Astrocyte of the cerebellum (primary cell): ENCODE results near the gene CCDC78.
"Not testable (repeated sequence)": the region's sequence is repeated elsewhere in the genome, so short reads cannot be mapped to it uniquely, and the experiment has no call there.

Source experiments
- DNase-seq: peaks from one replicate; pipeline ENCODE4 v3.0.0-alpha.2; 2011; ENCODE audit warnings: low read depth
- H3K4me3 ChIP-seq: 2 replicates; pipeline ENCODE4 v1.5.1; 2011; ENCODE audit warnings: mild to moderate bottlenecking, low read depth, low read length, moderate library complexity
- in situ Hi-C: cut with HindIII; loops from 2 replicates; pipeline ENCODE4 v1.10.0; 2017; ENCODE audit warnings: low sequenced_read_pairs
- TF ChIP-seq, protein P1 (sequence below): IDR thresholded peaks from 2 replicates; pipeline ENCODE4 v1.5.1; 2012; ENCODE audit warnings: low read length, low read depth, moderate library complexity, mild to moderate bottlenecking; ENCODE audit errors: missing control alignments

Gene CCDC78

GRCh38 chr16:714558-715476, 11.4 kb downstream of the CCDC78 start, which contains the start of gene METRN:
TSS of gene METRN (plus strand) at chr16:715118. CDS start at chr16:715290, 172 bp downstream.
- in situ Hi-C loops, result loop anchor here (10.0 kb wide), 1 partner anchor 260 kb away; the partner anchor contains the start of gene LMF1
- peak within 1 kb of the TSS; percentile 55 for H3K4me3 ChIP-seq
- TF ChIP-seq, protein P1, sequence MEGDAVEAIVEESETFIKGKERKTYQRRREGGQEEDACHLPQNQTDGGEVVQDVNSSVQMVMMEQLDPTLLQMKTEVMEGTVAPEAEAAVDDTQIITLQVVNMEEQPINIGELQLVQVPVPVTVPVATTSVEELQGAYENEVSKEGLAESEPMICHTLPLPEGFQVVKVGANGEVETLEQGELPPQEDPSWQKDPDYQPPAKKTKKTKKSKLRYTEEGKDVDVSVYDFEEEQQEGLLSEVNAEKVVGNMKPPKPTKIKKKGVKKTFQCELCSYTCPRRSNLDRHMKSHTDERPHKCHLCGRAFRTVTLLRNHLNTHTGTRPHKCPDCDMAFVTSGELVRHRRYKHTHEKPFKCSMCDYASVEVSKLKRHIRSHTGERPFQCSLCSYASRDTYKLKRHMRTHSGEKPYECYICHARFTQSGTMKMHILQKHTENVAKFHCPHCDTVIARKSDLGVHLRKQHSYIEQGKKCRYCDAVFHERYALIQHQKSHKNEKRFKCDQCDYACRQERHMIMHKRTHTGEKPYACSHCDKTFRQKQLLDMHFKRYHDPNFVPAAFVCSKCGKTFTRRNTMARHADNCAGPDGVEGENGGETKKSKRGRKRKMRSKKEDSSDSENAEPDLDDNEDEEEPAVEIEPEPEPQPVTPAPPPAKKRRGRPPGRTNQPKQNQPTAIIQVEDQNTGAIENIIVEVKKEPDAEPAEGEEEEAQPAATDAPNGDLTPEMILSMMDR, result no peak
- no peak for DNase-seq

- H3K4me3 ChIP-seq, result peak overlapping the region; percentile 19
- DNase-seq, result no peak
- TF ChIP-seq, protein P1, result no peak
- in situ Hi-C loops, result loop anchor here (10.0 kb wide), 1 partner anchor 261 kb away; the partner anchor contains the start of gene LMF1
Measured at GRCh38 chr16:714079-714478, 12.2 kb downstream of the CCDC78 start.

DNA sequence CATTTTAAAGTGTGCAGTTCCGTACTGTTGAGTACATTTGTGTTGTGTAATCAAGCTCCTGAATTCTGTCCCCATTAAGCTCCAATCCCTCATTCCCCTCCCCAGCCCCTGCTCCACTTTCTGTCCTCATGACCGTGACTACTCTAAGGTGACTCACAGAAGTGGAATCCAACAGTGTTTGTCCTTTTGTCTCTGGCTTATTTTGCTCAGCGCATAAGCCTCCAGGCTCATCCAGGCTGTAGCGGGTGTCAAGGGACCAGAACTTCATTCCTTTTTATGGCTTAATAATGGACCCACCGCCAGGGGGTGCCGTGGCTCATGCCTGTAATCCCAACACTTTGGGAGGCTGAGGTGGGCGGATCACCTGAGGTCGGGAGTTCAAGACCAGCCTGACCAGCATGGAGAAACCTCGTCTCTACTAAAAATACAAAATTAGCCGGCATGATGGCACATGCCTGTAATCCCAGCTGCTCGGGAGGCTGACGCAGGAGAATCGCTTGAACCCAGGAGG, 13.4 kb downstream of the CCDC78 start:
- in situ Hi-C loops, result loop anchor here (10.0 kb wide), 1 partner anchor 262 kb away; the partner anchor contains the start of gene LMF1
- TF ChIP-seq, protein P1, result peak; percentile 42
- DNase-seq, result peak; percentile 75
- not testable (repeated sequence) for H3K4me3 ChIP-seq

DNA sequence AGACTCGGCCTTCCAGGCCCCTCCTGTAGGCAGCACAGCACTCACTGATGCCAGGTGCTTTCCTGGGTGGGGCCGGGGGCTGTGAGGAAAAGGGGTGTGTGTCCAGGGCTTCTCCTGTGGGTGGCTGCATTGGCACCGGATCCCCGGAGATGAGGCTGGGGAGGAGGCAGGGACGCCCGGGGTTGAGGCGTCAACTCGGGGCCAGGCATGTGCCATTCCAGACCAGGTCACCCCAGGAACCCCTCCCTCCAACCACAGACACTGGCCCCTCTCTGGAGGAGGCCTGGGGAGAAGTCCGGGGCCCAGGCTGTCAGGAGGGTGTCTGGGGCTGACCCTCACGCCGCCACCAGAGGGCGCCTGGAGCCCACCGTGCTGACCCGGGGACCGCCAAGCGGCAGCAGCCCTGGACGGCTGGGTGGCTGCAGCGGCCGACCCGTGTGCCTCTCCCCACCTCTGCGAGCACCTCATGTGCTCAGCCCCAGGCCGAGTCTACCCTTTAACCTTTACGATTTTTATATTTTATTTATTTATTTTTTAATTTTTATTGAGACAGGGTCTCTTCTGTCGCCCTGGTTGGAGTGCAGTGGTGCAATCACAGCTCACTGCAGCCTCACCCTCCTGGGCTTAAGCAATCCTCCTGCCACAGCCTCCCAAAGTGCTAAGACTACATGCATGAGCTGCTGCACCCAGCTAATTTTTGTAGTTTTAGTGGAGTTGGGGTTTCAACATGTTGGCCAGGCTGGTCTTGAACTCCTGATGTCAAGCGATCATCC, 14.5 kb downstream of the CCDC78 start:
- in situ Hi-C loops, result loop anchor here (10.0 kb wide), 1 partner anchor 263 kb away; the partner anchor contains the start of gene LMF1
- TF ChIP-seq, protein P1, result peak; percentile 86
- no peak overlapping the region for H3K4me3 ChIP-seq
- DNase-seq, result no peak

GRCh38 chr16:711084-711483, 15.2 kb downstream of the CCDC78 start:
- TF ChIP-seq, protein P1, result no peak
- H3K4me3 ChIP-seq, result no peak overlapping the region
- in situ Hi-C loops, result loop anchor here (10.0 kb wide), 1 partner anchor 264 kb away; the partner anchor contains the start of gene LMF1
- no peak for DNase-seq
